Measurements from ENCODE around the gene TFIP11. TPM values are rescaled to one million over a fixed set of nuclear protein-coding genes. Genes with fewer than 3 reads are reported as not detected.

TFIP11 gene
- total and polyA plus RNA-seq, 2 donors from 2014 or later = 26.7 to 34.2 TPM

DNA sequence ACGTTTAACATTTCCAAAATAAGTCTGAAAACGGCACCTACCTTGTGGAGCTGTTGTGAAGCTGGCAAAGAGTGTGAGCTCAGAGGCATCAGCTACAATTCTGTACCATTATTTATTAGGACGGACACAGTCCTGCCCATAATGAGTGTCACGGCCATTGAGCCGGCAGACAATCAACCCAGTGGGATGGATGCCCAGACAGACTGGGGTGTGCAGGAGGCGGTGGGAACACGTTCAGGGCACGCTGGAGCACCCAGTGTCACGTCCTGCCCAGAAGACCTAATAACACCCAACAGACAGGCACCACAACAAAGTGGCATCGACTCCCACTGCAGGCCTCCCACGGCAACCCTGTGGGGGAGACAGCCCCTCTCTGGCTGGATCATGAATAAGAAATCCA lies 43.2 kb upstream of the TFIP11 start:
- peaks cover 0 to 26% (median 0%) of the 10 kb centered on the region in 3 donors for H3K4me1 ChIP-seq (ENCODE audit: control insufficient read depth in 2 of 3, insufficient read depth in 2 of 3, low read depth in 1 of 3, low read length in 3 of 3)

DNA sequence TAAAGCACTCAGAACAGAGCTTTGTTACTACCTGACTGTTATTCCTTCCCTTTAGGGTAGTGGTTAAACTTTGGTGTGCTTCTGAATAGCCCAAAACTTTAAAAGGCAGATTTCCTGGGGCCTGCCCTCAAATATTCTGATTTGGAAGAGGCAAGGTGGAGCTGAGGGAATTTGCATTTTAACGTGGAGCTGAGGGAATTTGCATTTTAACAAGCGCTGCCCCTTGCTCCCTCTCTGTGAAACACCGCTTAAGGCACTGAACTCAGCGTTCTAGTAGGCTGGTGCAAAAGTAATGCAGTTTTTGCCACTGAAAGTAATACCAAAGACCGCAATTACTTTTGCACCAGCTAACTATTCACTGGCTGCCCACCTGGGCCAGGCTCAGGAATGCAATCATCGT lies 42.7 kb upstream of the TFIP11 start:
- Histone ChIP-seq H3K27ac (ENCODE audit: low read depth in 2 of 2, low read length in 2 of 2) (peak overlapping the region; percentile 47 to 58), H3K4me1 (ENCODE audit: control insufficient read depth in 2 of 3, insufficient read depth in 2 of 3, low read depth in 1 of 3, low read length in 3 of 3) (peaks cover 0 to 28% (median 3%) of the 10 kb centered on the region in 3 donors), H3K27me3 (ENCODE audit: control insufficient read depth, insufficient read depth, low read length) (no peaks in the 10 kb centered on the region), H3K9me3 (ENCODE audit: control insufficient read depth in 2 of 3, insufficient read depth in 1 of 3, low read length in 3 of 3) (no peaks in the 10 kb centered on the region), H3K4me3 (ENCODE audit: low read length in 3 of 3) (no peak overlapping the region), H3K36me3 (ENCODE audit: control insufficient read depth in 2 of 3, insufficient read depth in 3 of 3, low read length in 3 of 3) (no peaks in the 10 kb centered on the region), H3K9ac (ENCODE audit: low read length in 3 of 3) (no peak overlapping the region)
- intact Hi-C loops (cut with DNase I) = no loop called here
- TF ChIP-seq, protein P1, sequence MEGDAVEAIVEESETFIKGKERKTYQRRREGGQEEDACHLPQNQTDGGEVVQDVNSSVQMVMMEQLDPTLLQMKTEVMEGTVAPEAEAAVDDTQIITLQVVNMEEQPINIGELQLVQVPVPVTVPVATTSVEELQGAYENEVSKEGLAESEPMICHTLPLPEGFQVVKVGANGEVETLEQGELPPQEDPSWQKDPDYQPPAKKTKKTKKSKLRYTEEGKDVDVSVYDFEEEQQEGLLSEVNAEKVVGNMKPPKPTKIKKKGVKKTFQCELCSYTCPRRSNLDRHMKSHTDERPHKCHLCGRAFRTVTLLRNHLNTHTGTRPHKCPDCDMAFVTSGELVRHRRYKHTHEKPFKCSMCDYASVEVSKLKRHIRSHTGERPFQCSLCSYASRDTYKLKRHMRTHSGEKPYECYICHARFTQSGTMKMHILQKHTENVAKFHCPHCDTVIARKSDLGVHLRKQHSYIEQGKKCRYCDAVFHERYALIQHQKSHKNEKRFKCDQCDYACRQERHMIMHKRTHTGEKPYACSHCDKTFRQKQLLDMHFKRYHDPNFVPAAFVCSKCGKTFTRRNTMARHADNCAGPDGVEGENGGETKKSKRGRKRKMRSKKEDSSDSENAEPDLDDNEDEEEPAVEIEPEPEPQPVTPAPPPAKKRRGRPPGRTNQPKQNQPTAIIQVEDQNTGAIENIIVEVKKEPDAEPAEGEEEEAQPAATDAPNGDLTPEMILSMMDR (IDR thresholded peaks at IDR 0.05; ENCODE audit: borderline replicate concordance, extremely low read depth, insufficient read depth) = no peak
- FAIRE-seq (no peak), DNase-seq (peak in 2 of 5 donors; percentile 26 to 39)

More for the DNA sequence above, 43.2 kb upstream of the TFIP11 start:
- Histone ChIP-seq H3K4me3 (ENCODE audit: low read length in 3 of 3) (no peak overlapping the region), H3K27me3 (ENCODE audit: control insufficient read depth, insufficient read depth, low read length) (no peaks in the 10 kb centered on the region), H3K36me3 (ENCODE audit: control insufficient read depth in 2 of 3, insufficient read depth in 3 of 3, low read length in 3 of 3) (no peaks in the 10 kb centered on the region), H3K27ac (ENCODE audit: low read depth in 2 of 2, low read length in 2 of 2) (peak overlapping the region; percentile 26 to 58), H3K9me3 (ENCODE audit: control insufficient read depth in 2 of 3, insufficient read depth in 1 of 3, low read length in 3 of 3) (no peaks in the 10 kb centered on the region), H3K9ac (ENCODE audit: low read length in 3 of 3) (no peak overlapping the region)
- no peak for DNase-seq
- TF ChIP-seq, protein P1 (IDR thresholded peaks at IDR 0.05; ENCODE audit: borderline replicate concordance, extremely low read depth, insufficient read depth) = no peak
- intact Hi-C loops (cut with DNase I) = no loop called here
- no peak for FAIRE-seq

DNA sequence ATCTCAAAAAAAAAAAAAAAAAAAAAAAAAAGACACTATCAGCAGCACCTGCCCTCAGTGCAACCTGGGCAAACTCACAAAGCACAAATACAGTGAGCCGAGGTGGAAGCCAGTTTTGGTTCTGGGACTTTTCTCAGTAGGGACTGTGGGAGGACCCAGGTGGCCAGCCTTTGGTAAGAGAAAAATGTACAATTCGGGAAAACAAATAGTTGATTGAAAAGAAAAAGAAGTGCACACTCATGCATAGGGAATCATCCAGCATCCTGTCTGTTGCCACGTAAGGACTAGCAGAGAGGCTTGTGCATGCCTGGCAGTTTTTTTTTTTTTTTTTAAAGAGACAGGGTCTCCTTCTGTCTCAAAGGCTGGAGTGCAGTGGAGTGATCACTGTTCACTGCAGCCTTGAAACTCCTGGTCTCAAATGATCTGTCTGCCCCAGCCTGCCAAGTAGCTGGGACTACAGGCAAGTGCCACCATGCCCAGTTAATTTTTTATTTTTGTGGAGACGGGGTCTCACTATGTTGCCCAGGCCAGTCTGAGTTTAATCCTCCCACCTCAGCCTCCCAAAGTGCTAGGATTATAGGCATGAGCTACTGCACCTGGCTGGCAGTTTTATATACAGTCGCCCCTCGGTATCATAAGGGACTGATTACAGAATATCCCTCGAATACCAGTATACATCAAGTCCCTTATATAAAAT lies 40.9 kb upstream of the TFIP11 start:
- peaks cover 0 to 28% (median 4%) of the 10 kb centered on the region in 3 donors for H3K4me1 ChIP-seq (ENCODE audit: control insufficient read depth in 2 of 3, insufficient read depth in 2 of 3, low read depth in 1 of 3, low read length in 3 of 3)

More for the DNA sequence above, 40.9 kb upstream of the TFIP11 start:
- Histone ChIP-seq H3K36me3 (ENCODE audit: control insufficient read depth in 2 of 3, insufficient read depth in 3 of 3, low read length in 3 of 3) (no peaks in the 10 kb centered on the region), H3K27me3 (ENCODE audit: control insufficient read depth, insufficient read depth, low read length) (no peaks in the 10 kb centered on the region), H3K9ac (ENCODE audit: low read length in 3 of 3) (peak overlapping the region in 1 of 3 donors; percentile 14), H3K27ac (ENCODE audit: low read depth in 2 of 2, low read length in 2 of 2) (peak overlapping the region in 1 of 2 donors; percentile 47), H3K4me3 (ENCODE audit: low read length in 3 of 3) (no peak overlapping the region), H3K9me3 (ENCODE audit: control insufficient read depth in 2 of 3, insufficient read depth in 1 of 3, low read length in 3 of 3) (no peaks in the 10 kb centered on the region)
- FAIRE-seq = no peak
- no peak for DNase-seq
- intact Hi-C loops (cut with DNase I) = no loop called here
- TF ChIP-seq, protein P1 (IDR thresholded peaks at IDR 0.05; ENCODE audit: borderline replicate concordance, extremely low read depth, insufficient read depth) = no peak

Data from kidney (tissue), 14 donors.